Breast epithelium (tissue), 4 donors: Measurements from ENCODE around the gene OR5AC2. TPM values are rescaled to one million over a fixed set of nuclear protein-coding genes. Genes with fewer than 3 reads are reported as not detected.

Source experiments
- DNase-seq, 2 donors: peaks; one replicate each; pipeline ENCODE4 v3.0.0-alpha.2; 2019; ENCODE audit warnings: low spot score in 2 of 2
- H3K27ac ChIP-seq, 2 donors: fragments of 200-600 bp; sonication (generic) in 1 of 2; one replicate each; pipeline ENCODE4 v1.5.1; 2016 to 2019; ENCODE audit warnings: mild to moderate bottlenecking in 1 of 2
- H3K27me3 ChIP-seq, 2 donors: fragments of 200-600 bp; sonication (generic) in 1 of 2; one replicate each; pipeline versions ENCODE4 v1.5.1 to v1.6.0; 2017 to 2019; ENCODE audit warnings: control low read depth in 1 of 2, mild to moderate bottlenecking in 1 of 2
- H3K36me3 ChIP-seq: fragments of 200-600 bp; one replicate; pipeline ENCODE4 v1.5.1; 2019
- H3K4me1 ChIP-seq, 2 donors: fragments of 200-600 bp; sonication (generic); one replicate each; pipeline ENCODE4 v1.5.1; 2016 to 2019; ENCODE audit warnings: control low read depth in 1 of 2
- H3K4me3 ChIP-seq, 3 donors: fragments of 200-600 bp; sonication (generic); 1 replicate in 2 of 3; 2 replicates in 1 of 3; pipeline ENCODE4 v1.5.1; 2016 to 2019; ENCODE audit warnings: mild to moderate bottlenecking in 3 of 3, moderate library complexity in 2 of 3
- H3K9me3 ChIP-seq, 2 donors: fragments of 200-600 bp; sonication (generic) in 1 of 2; one replicate each; pipeline ENCODE4 v1.5.1; 2016 to 2019; ENCODE audit warnings: control low read depth in 1 of 2
- CTCF ChIP-seq, 3 donors: fragments of 450-650 bp; IDR thresholded peaks; one replicate each; pipeline ENCODE4 v1.5.1; 2016 to 2017; ENCODE audit warnings: antibody characterized with exemption in 3 of 3, mild to moderate bottlenecking in 3 of 3, moderate library complexity in 3 of 3
- POLR2A ChIP-seq: fragments of 450-650 bp; IDR thresholded peaks from one replicate; pipeline ENCODE4 v1.6.1; 2016; ENCODE audit warnings: antibody characterized with exemption, mild to moderate bottlenecking, moderate library complexity
- POLR2AphosphoS5 ChIP-seq, 3 donors: sonication (generic); formaldehyde crosslinking; IDR thresholded peaks; one replicate each; pipeline ENCODE4 v1.6.1; 2017; ENCODE audit warnings: antibody characterized with exemption in 3 of 3
- intact Hi-C: fragments of 100-400 bp; cut with DNase I; formaldehyde crosslinking; loops from one replicate; pipeline ENCODE4 v1.15.1; 2023; ENCODE audit warnings: low total_unique reads
- total RNA-seq, 3 donors: library from RNA; depleted of rRNA; stranded (reverse); fragments of >200 nt; gene quantifications; one replicate each; pipeline ENCODE4 v1.1.0, GENCODE V29; 2016

Gene OR5AC2
- total RNA-seq, 3 donors from 2014 or later: not detected

GRCh38 chr3:98108162-98108561, 21.2 kb downstream of the OR5AC2 start:
- DNase-seq: no peak
- TF ChIP-seq POLR2A (no peak), CTCF (IDR thresholded peaks at IDR 0.05) (no peak), POLR2AphosphoS5 (IDR thresholded peaks at IDR 0.05) (no peak)
- H3K9me3 ChIP-seq: peaks cover 7 to 35% of the 10 kb centered on the region in 2 donors
- no peak overlapping the region for H3K27ac ChIP-seq
- H3K4me1 ChIP-seq: no peaks in the 10 kb centered on the region
- no peaks in the 10 kb centered on the region for H3K27me3 ChIP-seq
- intact Hi-C loops: no loop called here
- H3K4me3 ChIP-seq: no peak overlapping the region
- no peaks in the 10 kb centered on the region for H3K36me3 ChIP-seq

- TF ChIP-seq POLR2A: no peak
- TF ChIP-seq POLR2AphosphoS5 (IDR thresholded peaks at IDR 0.05): no peak
- TF ChIP-seq CTCF (IDR thresholded peaks at IDR 0.05): no peak
- H3K36me3 ChIP-seq: no peaks in the 10 kb centered on the region
- DNase-seq: no peak
- H3K4me3 ChIP-seq: no peak overlapping the region
- intact Hi-C loops: no loop called here
- H3K27ac ChIP-seq: no peak overlapping the region
- H3K27me3 ChIP-seq: no peaks in the 10 kb centered on the region
- no peaks in the 10 kb centered on the region for H3K4me1 ChIP-seq
- H3K9me3 ChIP-seq: peaks cover 7 to 45% of the 10 kb centered on the region in 2 donors
Measured at GRCh38 chr3:98109807-98110549, 23.0 kb downstream of the OR5AC2 start.

- no peak overlapping the region for H3K4me3 ChIP-seq
- H3K9me3 ChIP-seq: peaks cover 7 to 47% of the 10 kb centered on the region in 2 donors
- no peaks in the 10 kb centered on the region for H3K36me3 ChIP-seq
- H3K27me3 ChIP-seq: no peaks in the 10 kb centered on the region
- no peak for DNase-seq
- H3K4me1 ChIP-seq: no peaks in the 10 kb centered on the region
- TF ChIP-seq POLR2AphosphoS5 (IDR thresholded peaks at IDR 0.05) (no peak), POLR2A (no peak), CTCF (IDR thresholded peaks at IDR 0.05) (no peak)
- no peak overlapping the region for H3K27ac ChIP-seq
- intact Hi-C loops: no loop called here
Measured at GRCh38 chr3:98110550-98110908, 23.6 kb downstream of the OR5AC2 start.

GRCh38 chr3:98114264-98114663, 27.3 kb downstream of the OR5AC2 start:
- peaks cover 6 to 51% of the 10 kb centered on the region in 2 donors for H3K9me3 ChIP-seq
- no peaks in the 10 kb centered on the region for H3K27me3 ChIP-seq
- H3K36me3 ChIP-seq: no peaks in the 10 kb centered on the region
- H3K27ac ChIP-seq: no peak overlapping the region
- H3K4me3 ChIP-seq: no peak overlapping the region
- no peaks in the 10 kb centered on the region for H3K4me1 ChIP-seq
- TF ChIP-seq POLR2AphosphoS5 (IDR thresholded peaks at IDR 0.05): no peak
- no peak for TF ChIP-seq CTCF (IDR thresholded peaks at IDR 0.05)
- no peak for TF ChIP-seq POLR2A
- intact Hi-C loops: no loop called here
- no peak for DNase-seq

- H3K36me3 ChIP-seq: no peaks in the 10 kb centered on the region
- intact Hi-C loops: no loop called here
- no peak for DNase-seq
- TF ChIP-seq POLR2AphosphoS5 (IDR thresholded peaks at IDR 0.05) (no peak), CTCF (IDR thresholded peaks at IDR 0.05) (no peak), POLR2A (no peak)
- H3K4me1 ChIP-seq: no peaks in the 10 kb centered on the region
- H3K27me3 ChIP-seq: no peaks in the 10 kb centered on the region
- no peak overlapping the region for H3K27ac ChIP-seq
- H3K4me3 ChIP-seq: no peak overlapping the region
- peaks cover 0 to 41% of the 10 kb centered on the region in 2 donors for H3K9me3 ChIP-seq
Measured at GRCh38 chr3:98115717-98116116, 28.7 kb downstream of the OR5AC2 start.
